ENCODE measurements around the gene SEMA6B.

The SEMA6B gene

DNA sequence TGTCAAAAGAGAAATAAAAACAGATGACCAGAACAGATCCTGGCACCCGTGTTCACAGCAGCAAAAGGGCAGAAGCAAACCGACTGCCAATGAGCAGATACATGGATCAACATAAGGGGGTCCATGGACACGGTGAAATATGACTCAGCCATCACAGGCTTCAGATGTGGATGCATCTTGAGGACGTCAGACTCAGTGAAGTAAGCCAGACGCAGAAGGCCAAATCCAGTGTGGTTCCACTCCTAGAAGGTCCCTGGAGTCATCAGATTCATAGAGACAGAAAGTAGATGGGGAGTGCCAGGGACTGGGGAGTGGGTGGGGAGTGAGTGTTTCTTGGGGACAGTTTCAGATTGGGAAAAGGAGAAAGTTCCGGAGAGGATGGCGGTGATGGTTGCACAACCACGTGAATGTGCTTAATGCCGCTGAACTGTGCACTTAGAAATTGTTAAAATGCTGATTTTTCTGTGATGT, 28.8 kb upstream of the SEMA6B start:
- H2BK120ac ChIP-seq (ENCODE audit: low read depth, low read length): no peak overlapping the region
- H3K18ac ChIP-seq (ENCODE audit: low read depth in 1 of 2, low read length in 2 of 2): no peak overlapping the region
- peak; percentile 52 for DNase-seq
- H2BK5ac ChIP-seq (ENCODE audit: low read depth, low read length, poor library complexity, severe bottlenecking): no peak overlapping the region
- H3K9ac ChIP-seq (ENCODE audit: low read length): no peak overlapping the region
- H3K79me1 ChIP-seq (replicated peaks; ENCODE audit: low read length, poor library complexity, severe bottlenecking): no peaks in the 10 kb centered on the region
- H2BK15ac ChIP-seq (ENCODE audit: low read depth, poor library complexity, severe bottlenecking): no peak overlapping the region
- H4K8ac ChIP-seq (ENCODE audit: low read length): no peak overlapping the region
- no peak overlapping the region for H2AK5ac ChIP-seq (ENCODE audit: low read length, severe bottlenecking)
- peaks cover 41 to 60% of the 10 kb centered on the region in 2 experiments for H3K27me3 ChIP-seq (ENCODE audit: control insufficient read depth in 1 of 2, insufficient read depth in 1 of 2, low read length in 2 of 2)
- H4K91ac ChIP-seq (ENCODE audit: low read length): no peak overlapping the region
- WGBS: 56% methylated on average over 9 of the region's 9 CpGs
- H3K4me2 ChIP-seq (ENCODE audit: low read length, poor library complexity, severe bottlenecking): no peak overlapping the region
- no peak overlapping the region for H3K23ac ChIP-seq (ENCODE audit: low read length in 2 of 2)
- no peak overlapping the region for H3K14ac ChIP-seq (ENCODE audit: low read length in 2 of 2)
- no peak overlapping the region for H3K4me3 ChIP-seq (ENCODE audit: insufficient read depth in 1 of 2, low read depth in 1 of 2, low read length in 2 of 2)
- H2AFZ ChIP-seq (ENCODE audit: low read depth, low read length): no peak overlapping the region
- H3K4ac ChIP-seq (ENCODE audit: low read depth in 1 of 2, low read length in 2 of 2): no peak overlapping the region
- H3K36me3 ChIP-seq (ENCODE audit: control insufficient read depth in 1 of 2, insufficient read depth in 2 of 2, low read depth in 1 of 2, low read length in 2 of 2): no peaks in the 10 kb centered on the region
- no peaks in the 10 kb centered on the region for H3K9me3 ChIP-seq (ENCODE audit: control insufficient read depth, low read length)
- H3K27ac ChIP-seq (ENCODE audit: low read length, poor library complexity, severe bottlenecking): no peak overlapping the region
- no peak overlapping the region for H2BK12ac ChIP-seq (ENCODE audit: low read length in 2 of 2)
- H3K4me1 ChIP-seq (ENCODE audit: control insufficient read depth, insufficient read depth, low read depth, low read length): peaks cover 13% of the 10 kb centered on the region

GRCh38 chr19:4587527-4587926, 28.0 kb upstream of the SEMA6B start:
- no peak overlapping the region for H3K9ac ChIP-seq (ENCODE audit: low read length)
- no peak overlapping the region for H2AK5ac ChIP-seq (ENCODE audit: low read length, severe bottlenecking)
- 93% methylated on average over 5 of the region's 6 CpGs for WGBS

DNA sequence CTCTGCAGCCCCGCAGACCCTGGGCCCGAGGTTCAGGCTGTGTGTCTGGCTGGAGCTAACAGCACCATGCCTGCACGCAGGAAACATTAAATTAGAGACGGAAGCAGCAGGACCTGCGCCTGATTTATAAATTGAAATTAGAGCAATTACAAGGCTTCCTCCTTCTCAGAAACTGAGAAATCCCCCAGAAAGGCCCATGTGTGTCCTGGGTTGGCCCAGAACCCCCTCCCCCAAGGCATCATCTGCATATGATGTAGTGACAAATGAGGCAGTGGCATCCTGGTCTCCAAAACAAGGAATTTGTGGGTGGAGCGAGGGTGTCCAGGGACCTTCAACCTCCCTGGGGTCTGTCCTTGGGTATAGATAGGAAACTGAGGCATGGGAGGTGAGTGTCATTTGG, 27.2 kb upstream of the SEMA6B start:
- H2AFZ ChIP-seq (ENCODE audit: low read depth, low read length): no peak overlapping the region
- peak overlapping the region in 1 of 2 experiments; percentile 24 for H2BK12ac ChIP-seq (ENCODE audit: low read length in 2 of 2)
- peaks cover 15% of the 10 kb centered on the region for H3K4me1 ChIP-seq (ENCODE audit: control insufficient read depth, insufficient read depth, low read depth, low read length)
- no peak overlapping the region for H4K91ac ChIP-seq (ENCODE audit: low read length)
- H3K27me3 ChIP-seq (ENCODE audit: control insufficient read depth in 1 of 2, insufficient read depth in 1 of 2, low read length in 2 of 2): peaks cover 40 to 64% of the 10 kb centered on the region in 2 experiments
- H2BK120ac ChIP-seq (ENCODE audit: low read depth, low read length): no peak overlapping the region
- no peak overlapping the region for H3K4me2 ChIP-seq (ENCODE audit: low read length, poor library complexity, severe bottlenecking)
- no peak overlapping the region for H3K23ac ChIP-seq (ENCODE audit: low read length in 2 of 2)
- no peak overlapping the region for H2AK5ac ChIP-seq (ENCODE audit: low read length, severe bottlenecking)
- no peak overlapping the region for H3K4me3 ChIP-seq (ENCODE audit: insufficient read depth in 1 of 2, low read depth in 1 of 2, low read length in 2 of 2)
- H3K18ac ChIP-seq (ENCODE audit: low read depth in 1 of 2, low read length in 2 of 2): no peak overlapping the region
- no peak overlapping the region for H3K27ac ChIP-seq (ENCODE audit: low read length, poor library complexity, severe bottlenecking)
- H3K9ac ChIP-seq (ENCODE audit: low read length): no peak overlapping the region
- H3K14ac ChIP-seq (ENCODE audit: low read length in 2 of 2): no peak overlapping the region
- H4K8ac ChIP-seq (ENCODE audit: low read length): no peak overlapping the region
- H2BK5ac ChIP-seq (ENCODE audit: low read depth, low read length, poor library complexity, severe bottlenecking): no peak overlapping the region
- no peak overlapping the region for H2BK15ac ChIP-seq (ENCODE audit: low read depth, poor library complexity, severe bottlenecking)
- no peaks in the 10 kb centered on the region for H3K36me3 ChIP-seq (ENCODE audit: control insufficient read depth in 1 of 2, insufficient read depth in 2 of 2, low read depth in 1 of 2, low read length in 2 of 2)
- H3K9me3 ChIP-seq (ENCODE audit: control insufficient read depth, low read length): no peaks in the 10 kb centered on the region
- H3K79me1 ChIP-seq (replicated peaks; ENCODE audit: low read length, poor library complexity, severe bottlenecking): no peaks in the 10 kb centered on the region
- H3K4ac ChIP-seq (ENCODE audit: low read depth in 1 of 2, low read length in 2 of 2): no peak overlapping the region
- 92% methylated on average over 6 of the region's 6 CpGs for WGBS
- no peak for DNase-seq

More at GRCh38 chr19:4587527-4587926, 28.0 kb upstream of the SEMA6B start:
- no peak overlapping the region for H3K4ac ChIP-seq (ENCODE audit: low read depth in 1 of 2, low read length in 2 of 2)
- H3K79me1 ChIP-seq (replicated peaks; ENCODE audit: low read length, poor library complexity, severe bottlenecking): no peaks in the 10 kb centered on the region
- no peak overlapping the region for H2AFZ ChIP-seq (ENCODE audit: low read depth, low read length)
- no peaks in the 10 kb centered on the region for H3K36me3 ChIP-seq (ENCODE audit: control insufficient read depth in 1 of 2, insufficient read depth in 2 of 2, low read depth in 1 of 2, low read length in 2 of 2)
- no peak overlapping the region for H2BK12ac ChIP-seq (ENCODE audit: low read length in 2 of 2)
- H2BK5ac ChIP-seq (ENCODE audit: low read depth, low read length, poor library complexity, severe bottlenecking): no peak overlapping the region
- H4K8ac ChIP-seq (ENCODE audit: low read length): no peak overlapping the region
- DNase-seq: no peak
- H3K18ac ChIP-seq (ENCODE audit: low read depth in 1 of 2, low read length in 2 of 2): no peak overlapping the region
- H3K23ac ChIP-seq (ENCODE audit: low read length in 2 of 2): no peak overlapping the region
- H3K4me2 ChIP-seq (ENCODE audit: low read length, poor library complexity, severe bottlenecking): no peak overlapping the region
- H3K4me3 ChIP-seq (ENCODE audit: insufficient read depth in 1 of 2, low read depth in 1 of 2, low read length in 2 of 2): no peak overlapping the region
- no peak overlapping the region for H4K91ac ChIP-seq (ENCODE audit: low read length)
- no peaks in the 10 kb centered on the region for H3K9me3 ChIP-seq (ENCODE audit: control insufficient read depth, low read length)
- H3K27ac ChIP-seq (ENCODE audit: low read length, poor library complexity, severe bottlenecking): no peak overlapping the region
- no peak overlapping the region for H2BK15ac ChIP-seq (ENCODE audit: low read depth, poor library complexity, severe bottlenecking)
- peaks cover 13% of the 10 kb centered on the region for H3K4me1 ChIP-seq (ENCODE audit: control insufficient read depth, insufficient read depth, low read depth, low read length)
- H3K27me3 ChIP-seq (ENCODE audit: control insufficient read depth in 1 of 2, insufficient read depth in 1 of 2, low read length in 2 of 2): peaks cover 38 to 61% of the 10 kb centered on the region in 2 experiments
- H2BK120ac ChIP-seq (ENCODE audit: low read depth, low read length): no peak overlapping the region
- H3K14ac ChIP-seq (ENCODE audit: low read length in 2 of 2): no peak overlapping the region

- Histone ChIP-seq H4K8ac (ENCODE audit: low read length) (no peak overlapping the region), H2AFZ (ENCODE audit: low read depth, low read length) (no peak overlapping the region), H3K27ac (ENCODE audit: low read length, poor library complexity, severe bottlenecking) (no peak overlapping the region), H3K9ac (ENCODE audit: low read length) (no peak overlapping the region), H3K23ac (ENCODE audit: low read length in 2 of 2) (no peak overlapping the region), H3K18ac (ENCODE audit: low read depth in 1 of 2, low read length in 2 of 2) (no peak overlapping the region), H3K36me3 (ENCODE audit: control insufficient read depth in 1 of 2, insufficient read depth in 2 of 2, low read depth in 1 of 2, low read length in 2 of 2) (no peaks in the 10 kb centered on the region), H3K27me3 (ENCODE audit: control insufficient read depth in 1 of 2, insufficient read depth in 1 of 2, low read length in 2 of 2) (peaks cover 35 to 60% of the 10 kb centered on the region in 2 experiments), H3K4me2 (ENCODE audit: low read length, poor library complexity, severe bottlenecking) (no peak overlapping the region), H2BK120ac (ENCODE audit: low read depth, low read length) (no peak overlapping the region), H3K79me1 (replicated peaks; ENCODE audit: low read length, poor library complexity, severe bottlenecking) (no peaks in the 10 kb centered on the region), H4K91ac (ENCODE audit: low read length) (no peak overlapping the region), H2BK12ac (ENCODE audit: low read length in 2 of 2) (peak overlapping the region in 1 of 2 experiments; percentile 24), H2BK5ac (ENCODE audit: low read depth, low read length, poor library complexity, severe bottlenecking) (no peak overlapping the region), H3K9me3 (ENCODE audit: control insufficient read depth, low read length) (no peaks in the 10 kb centered on the region), H3K4me1 (ENCODE audit: control insufficient read depth, insufficient read depth, low read depth, low read length) (peaks cover 16% of the 10 kb centered on the region), H2AK5ac (ENCODE audit: low read length, severe bottlenecking) (no peak overlapping the region), H3K14ac (ENCODE audit: low read length in 2 of 2) (no peak overlapping the region), H3K4ac (ENCODE audit: low read depth in 1 of 2, low read length in 2 of 2) (no peak overlapping the region), H2BK15ac (ENCODE audit: low read depth, poor library complexity, severe bottlenecking) (no peak overlapping the region), H3K4me3 (ENCODE audit: insufficient read depth in 1 of 2, low read depth in 1 of 2, low read length in 2 of 2) (no peak overlapping the region)
- WGBS: 91% methylated on average over 6 of the region's 6 CpGs
- DNase-seq: no peak
Measured at GRCh38 chr19:4586245-4586644, 26.8 kb upstream of the SEMA6B start.
